ENCODE measurements around the gene CD207.
A peak's percentile ranks its signal among the peaks of the same experiment; 100 is the strongest.
"Not testable (repeated sequence)": the region's sequence is repeated elsewhere in the genome, so short reads cannot be mapped to it uniquely, and the experiment has no call there.

The CD207 gene

GRCh38 chr2:70835643-70836042 is at the start of gene CD207:
TSS of gene CD207 (minus strand) at chr2:70835816. CDS start at chr2:70835776, 40 bp downstream.
- no peak for DNase-seq

GRCh38 chr2:70878543-70878942 is 42.9 kb upstream of the CD207 start:
- not testable (repeated sequence) for DNase-seq

GRCh38 chr2:70876138-70876537 is 40.5 kb upstream of the CD207 start:
- not testable (repeated sequence) for DNase-seq

GRCh38 chr2:70873541-70873940 is 37.9 kb upstream of the CD207 start:
- DNase-seq = no peak

GRCh38 chr2:70871398-70872211 is 36.0 kb upstream of the CD207 start:
- DNase-seq = peak; percentile 42

- DNase-seq = no peak
Measured at GRCh38 chr2:70870790-70871189, 35.2 kb upstream of the CD207 start.

GRCh38 chr2:70868970-70869369 is 33.4 kb upstream of the CD207 start:
- no peak for DNase-seq

- peak; percentile 50 for DNase-seq
Measured at GRCh38 chr2:70861777-70862625, 26.4 kb upstream of the CD207 start.

GRCh38 chr2:70855667-70856066 is 20.1 kb upstream of the CD207 start:
- no peak for DNase-seq

GRCh38 chr2:70854411-70854810 is 18.8 kb upstream of the CD207 start:
- DNase-seq = no peak

GRCh38 chr2:70852824-70853223 is 17.2 kb upstream of the CD207 start:
- DNase-seq = no peak

- no peak for DNase-seq
Measured at GRCh38 chr2:70851704-70852103, 16.1 kb upstream of the CD207 start.

- DNase-seq = no peak
Measured at GRCh38 chr2:70850925-70851324, 15.3 kb upstream of the CD207 start.

GRCh38 chr2:70842401-70842800 is 6.8 kb upstream of the CD207 start:
- no peak for DNase-seq

- no peak for DNase-seq
Measured at GRCh38 chr2:70837980-70838925, 2.6 kb upstream of the CD207 start.

GRCh38 chr2:70834881-70835280 is 735 bp downstream of the CD207 start:
- DNase-seq = no peak

- no peak for DNase-seq
Measured at GRCh38 chr2:70834106-70834505, 1.5 kb downstream of the CD207 start.

- DNase-seq = no peak
Measured at GRCh38 chr2:70833246-70833645, 2.4 kb downstream of the CD207 start.

GRCh38 chr2:70832386-70832785 is 3.2 kb downstream of the CD207 start:
- no peak for DNase-seq

- no peak for DNase-seq
Measured at GRCh38 chr2:70831861-70832260, 3.8 kb downstream of the CD207 start.

GRCh38 chr2:70830366-70830765 is 5.2 kb downstream of the CD207 start:
- no peak for DNase-seq

GRCh38 chr2:70829916-70830315 is 5.7 kb downstream of the CD207 start:
- DNase-seq = no peak
